ENCODE data around the gene PPP1R13B.
A peak's percentile ranks its signal among the peaks of the same experiment; 100 is the strongest.

Gene PPP1R13B

GRCh38 chr14:103880348-103881267 is 33.2 kb upstream of the PPP1R13B start:
- Histone ChIP-seq H3K9ac (ENCODE audit: low read depth in 1 of 2, low read length in 2 of 2) (peak overlapping the region; percentile 68 to 84), H3K36me3 (ENCODE audit: control insufficient read depth in 2 of 2, insufficient read depth in 2 of 2, low read length in 2 of 2) (no peaks in the 10 kb centered on the region), H3K27me3 (ENCODE audit: control insufficient read depth in 2 of 2, insufficient read depth in 2 of 2, low read length in 2 of 2) (no peaks in the 10 kb centered on the region), H3K9me3 (ENCODE audit: control insufficient read depth in 2 of 2, low read length in 2 of 2) (no peaks in the 10 kb centered on the region), H3K27ac (ENCODE audit: low read depth in 2 of 2, low read length in 2 of 2) (peak overlapping the region; percentile 94 to 97), H3K4me3 (ENCODE audit: low read length in 2 of 2) (peak overlapping the region; percentile 58 to 82), H3K4me1 (ENCODE audit: control insufficient read depth in 2 of 2, insufficient read depth in 2 of 2, low read length in 2 of 2) (peaks cover 39 to 41% of the 10 kb centered on the region in 2 donors)

GRCh38 chr14:103879570-103880347 is 32.4 kb upstream of the PPP1R13B start:
- Histone ChIP-seq H3K4me1 (ENCODE audit: control insufficient read depth in 2 of 2, insufficient read depth in 2 of 2, low read length in 2 of 2) (peaks cover 39 to 41% of the 10 kb centered on the region in 2 donors), H3K27ac (ENCODE audit: low read depth in 2 of 2, low read length in 2 of 2) (peak overlapping the region; percentile 94 to 97), H3K9me3 (ENCODE audit: control insufficient read depth in 2 of 2, low read length in 2 of 2) (no peaks in the 10 kb centered on the region), H3K36me3 (ENCODE audit: control insufficient read depth in 2 of 2, insufficient read depth in 2 of 2, low read length in 2 of 2) (no peaks in the 10 kb centered on the region), H3K4me3 (ENCODE audit: low read length in 2 of 2) (peak overlapping the region; percentile 68 to 82), H3K9ac (ENCODE audit: low read depth in 1 of 2, low read length in 2 of 2) (peak overlapping the region; percentile 68 to 84), H3K27me3 (ENCODE audit: control insufficient read depth in 2 of 2, insufficient read depth in 2 of 2, low read length in 2 of 2) (no peaks in the 10 kb centered on the region)

GRCh38 chr14:103879118-103879569 is 31.8 kb upstream of the PPP1R13B start:
- no peaks in the 10 kb centered on the region for H3K27me3 ChIP-seq (ENCODE audit: control insufficient read depth in 2 of 2, insufficient read depth in 2 of 2, low read length in 2 of 2)
- H3K9ac ChIP-seq (ENCODE audit: low read depth in 1 of 2, low read length in 2 of 2): peak overlapping the region; percentile 68 to 84
- H3K36me3 ChIP-seq (ENCODE audit: control insufficient read depth in 2 of 2, insufficient read depth in 2 of 2, low read length in 2 of 2): no peaks in the 10 kb centered on the region
- H3K9me3 ChIP-seq (ENCODE audit: control insufficient read depth in 2 of 2, low read length in 2 of 2): no peaks in the 10 kb centered on the region
- peak overlapping the region; percentile 94 to 97 for H3K27ac ChIP-seq (ENCODE audit: low read depth in 2 of 2, low read length in 2 of 2)
- peak overlapping the region; percentile 68 to 82 for H3K4me3 ChIP-seq (ENCODE audit: low read length in 2 of 2)
- peaks cover 39 to 41% of the 10 kb centered on the region in 2 donors for H3K4me1 ChIP-seq (ENCODE audit: control insufficient read depth in 2 of 2, insufficient read depth in 2 of 2, low read length in 2 of 2)

- no peaks in the 10 kb centered on the region for H3K27me3 ChIP-seq (ENCODE audit: control insufficient read depth in 2 of 2, insufficient read depth in 2 of 2, low read length in 2 of 2)
- no peak overlapping the region for H3K9ac ChIP-seq (ENCODE audit: low read depth in 1 of 2, low read length in 2 of 2)
- H3K27ac ChIP-seq (ENCODE audit: low read depth in 2 of 2, low read length in 2 of 2): no peak overlapping the region
- H3K4me1 ChIP-seq (ENCODE audit: control insufficient read depth in 2 of 2, insufficient read depth in 2 of 2, low read length in 2 of 2): peaks cover 37 to 40% of the 10 kb centered on the region in 2 donors
- H3K4me3 ChIP-seq (ENCODE audit: low read length in 2 of 2): no peak overlapping the region
- H3K9me3 ChIP-seq (ENCODE audit: control insufficient read depth in 2 of 2, low read length in 2 of 2): no peaks in the 10 kb centered on the region
- no peaks in the 10 kb centered on the region for H3K36me3 ChIP-seq (ENCODE audit: control insufficient read depth in 2 of 2, insufficient read depth in 2 of 2, low read length in 2 of 2)
Observed at GRCh38 chr14:103878180-103878579, 30.8 kb upstream of the PPP1R13B start.

GRCh38 chr14:103875010-103875409 is 27.6 kb upstream of the PPP1R13B start:
- Histone ChIP-seq H3K9ac (ENCODE audit: low read depth in 1 of 2, low read length in 2 of 2) (no peak overlapping the region), H3K9me3 (ENCODE audit: control insufficient read depth in 2 of 2, low read length in 2 of 2) (no peaks in the 10 kb centered on the region), H3K27me3 (ENCODE audit: control insufficient read depth in 2 of 2, insufficient read depth in 2 of 2, low read length in 2 of 2) (no peaks in the 10 kb centered on the region), H3K4me1 (ENCODE audit: control insufficient read depth in 2 of 2, insufficient read depth in 2 of 2, low read length in 2 of 2) (peaks cover 16 to 23% of the 10 kb centered on the region in 2 donors), H3K36me3 (ENCODE audit: control insufficient read depth in 2 of 2, insufficient read depth in 2 of 2, low read length in 2 of 2) (no peaks in the 10 kb centered on the region), H3K27ac (ENCODE audit: low read depth in 2 of 2, low read length in 2 of 2) (no peak overlapping the region), H3K4me3 (ENCODE audit: low read length in 2 of 2) (no peak overlapping the region)

GRCh38 chr14:103872481-103873113 is 25.2 kb upstream of the PPP1R13B start:
- Histone ChIP-seq H3K4me1 (ENCODE audit: control insufficient read depth in 2 of 2, insufficient read depth in 2 of 2, low read length in 2 of 2) (peaks cover 9 to 17% of the 10 kb centered on the region in 2 donors), H3K36me3 (ENCODE audit: control insufficient read depth in 2 of 2, insufficient read depth in 2 of 2, low read length in 2 of 2) (no peaks in the 10 kb centered on the region), H3K9me3 (ENCODE audit: control insufficient read depth in 2 of 2, low read length in 2 of 2) (no peaks in the 10 kb centered on the region), H3K9ac (ENCODE audit: low read depth in 1 of 2, low read length in 2 of 2) (peak overlapping the region; percentile 57 to 77), H3K27ac (ENCODE audit: low read depth in 2 of 2, low read length in 2 of 2) (peak overlapping the region; percentile 64 to 77), H3K27me3 (ENCODE audit: control insufficient read depth in 2 of 2, insufficient read depth in 2 of 2, low read length in 2 of 2) (no peaks in the 10 kb centered on the region), H3K4me3 (ENCODE audit: low read length in 2 of 2) (peak overlapping the region; percentile 68 to 70)

- H3K27me3 ChIP-seq (ENCODE audit: control insufficient read depth in 2 of 2, insufficient read depth in 2 of 2, low read length in 2 of 2): no peaks in the 10 kb centered on the region
- H3K9ac ChIP-seq (ENCODE audit: low read depth in 1 of 2, low read length in 2 of 2): peak overlapping the region; percentile 57 to 77
- H3K9me3 ChIP-seq (ENCODE audit: control insufficient read depth in 2 of 2, low read length in 2 of 2): no peaks in the 10 kb centered on the region
- peak overlapping the region; percentile 64 to 77 for H3K27ac ChIP-seq (ENCODE audit: low read depth in 2 of 2, low read length in 2 of 2)
- H3K4me1 ChIP-seq (ENCODE audit: control insufficient read depth in 2 of 2, insufficient read depth in 2 of 2, low read length in 2 of 2): peaks cover 9 to 17% of the 10 kb centered on the region in 2 donors
- no peaks in the 10 kb centered on the region for H3K36me3 ChIP-seq (ENCODE audit: control insufficient read depth in 2 of 2, insufficient read depth in 2 of 2, low read length in 2 of 2)
- H3K4me3 ChIP-seq (ENCODE audit: low read length in 2 of 2): peak overlapping the region; percentile 68 to 70
Observed at GRCh38 chr14:103871596-103872480, 24.5 kb upstream of the PPP1R13B start.

GRCh38 chr14:103870891-103871595 is 23.7 kb upstream of the PPP1R13B start:
- Histone ChIP-seq H3K9ac (ENCODE audit: low read depth in 1 of 2, low read length in 2 of 2) (peak overlapping the region in 1 of 2 donors; percentile 77), H3K4me1 (ENCODE audit: control insufficient read depth in 2 of 2, insufficient read depth in 2 of 2, low read length in 2 of 2) (peaks cover 9 to 17% of the 10 kb centered on the region in 2 donors), H3K27me3 (ENCODE audit: control insufficient read depth in 2 of 2, insufficient read depth in 2 of 2, low read length in 2 of 2) (no peaks in the 10 kb centered on the region), H3K27ac (ENCODE audit: low read depth in 2 of 2, low read length in 2 of 2) (peak overlapping the region; percentile 27 to 64), H3K9me3 (ENCODE audit: control insufficient read depth in 2 of 2, low read length in 2 of 2) (no peaks in the 10 kb centered on the region), H3K36me3 (ENCODE audit: control insufficient read depth in 2 of 2, insufficient read depth in 2 of 2, low read length in 2 of 2) (no peaks in the 10 kb centered on the region), H3K4me3 (ENCODE audit: low read length in 2 of 2) (peak overlapping the region in 1 of 2 donors; percentile 68)
